Measurements from ENCODE around the gene CBLC. TPM values are rescaled to one million over a fixed set of nuclear protein-coding genes. Genes with fewer than 3 reads are reported as not detected.
"Not testable (repeated sequence)": the region's sequence is repeated elsewhere in the genome, so short reads cannot be mapped to it uniquely, and the experiment has no call there.

CBLC gene
- total RNA-seq, 1 donor: under 0.01 TPM

GRCh38 chr19:44765033-44765948 is 12.4 kb upstream of the CBLC start:
- peak; percentile 53 for DNase-seq (ENCODE audit: low read depth)
- TF ChIP-seq CTCF (IDR thresholded peaks at IDR 0.05; ENCODE audit: insufficient read depth, low read depth, low read length): no peak
- H3K4me3 ChIP-seq (ENCODE audit: low read depth, low read length): no peak overlapping the region

DNA sequence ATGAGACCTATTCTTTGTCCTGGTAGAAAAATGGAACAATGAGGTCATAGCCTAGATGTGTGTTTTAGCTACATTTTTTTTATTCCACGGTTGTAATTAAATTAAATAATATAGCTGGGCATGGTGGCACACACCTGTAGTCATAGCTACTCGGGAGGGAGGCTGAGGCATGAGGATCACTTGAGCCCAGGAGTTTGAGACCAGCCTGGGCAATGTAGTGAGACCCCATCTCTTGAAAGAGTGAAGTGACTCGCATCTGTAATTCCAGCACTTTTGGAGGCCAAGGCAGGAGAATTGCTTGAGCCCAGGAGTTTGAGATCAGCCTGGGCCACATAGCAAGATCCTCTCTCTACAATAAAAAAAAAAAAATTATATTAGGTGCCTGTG is 11.7 kb upstream of the CBLC start:
- no peak for DNase-seq (ENCODE audit: low read depth)
- TF ChIP-seq CTCF (IDR thresholded peaks at IDR 0.05; ENCODE audit: insufficient read depth, low read depth, low read length): no peak
- H3K4me3 ChIP-seq (ENCODE audit: low read depth, low read length): no peak overlapping the region

DNA sequence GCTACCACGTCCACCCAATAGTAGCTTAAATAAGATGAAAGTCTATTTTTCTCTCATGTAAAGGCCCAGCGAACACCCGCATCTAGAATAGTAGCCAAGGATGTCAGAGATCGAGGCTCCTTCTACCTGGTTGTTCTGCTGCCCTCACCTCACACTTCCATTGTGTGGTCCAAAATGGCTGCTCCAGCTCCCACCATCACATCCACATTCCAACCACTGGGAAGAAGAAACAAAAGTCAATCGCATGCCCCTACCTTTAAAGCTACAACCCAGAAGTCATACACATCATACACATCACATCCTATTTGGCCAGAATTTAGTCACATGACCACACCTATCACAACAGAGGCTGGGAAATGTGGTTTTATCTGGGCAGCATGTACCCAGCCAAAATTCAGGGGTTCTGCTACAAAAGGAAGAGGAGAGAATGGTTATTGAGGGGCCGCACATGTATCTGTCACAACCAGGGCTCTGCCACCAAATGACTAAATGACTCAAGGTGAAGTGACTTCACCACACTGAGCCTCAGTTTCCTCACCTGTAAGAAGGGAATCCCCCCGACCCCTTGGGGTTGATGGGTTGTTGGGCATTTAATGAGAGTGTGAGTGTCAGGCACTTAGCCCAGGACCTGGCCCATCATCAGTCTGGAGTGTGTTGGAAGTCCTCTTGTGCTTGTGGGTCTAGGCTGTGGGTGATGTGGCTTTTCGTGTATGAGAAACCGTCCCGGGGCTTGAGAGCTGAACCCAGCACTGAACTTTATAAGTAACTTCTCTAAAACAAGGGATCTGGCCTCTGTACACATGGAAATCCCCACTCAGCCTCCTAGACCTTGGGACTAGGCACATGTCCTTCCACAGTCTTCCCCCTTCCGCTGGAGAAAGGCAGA is 10.2 kb upstream of the CBLC start:
- H3K4me3 ChIP-seq (ENCODE audit: low read depth, low read length): no peak overlapping the region
- DNase-seq (ENCODE audit: low read depth): no peak
- no peak for TF ChIP-seq CTCF (IDR thresholded peaks at IDR 0.05; ENCODE audit: insufficient read depth, low read depth, low read length)

GRCh38 chr19:44770550-44771257 is 7.0 kb upstream of the CBLC start:
- peak; percentile 96 for DNase-seq (ENCODE audit: low read depth)
- peak; percentile 72 for TF ChIP-seq CTCF (IDR thresholded peaks at IDR 0.05; ENCODE audit: insufficient read depth, low read depth, low read length)
- no peak overlapping the region for H3K4me3 ChIP-seq (ENCODE audit: low read depth, low read length)

GRCh38 chr19:44772144-44772543 is 5.5 kb upstream of the CBLC start:
- H3K4me3 ChIP-seq (ENCODE audit: low read depth, low read length); DNase-seq (ENCODE audit: low read depth): not testable (repeated sequence)

- no peak for DNase-seq (ENCODE audit: low read depth)
- no peak for TF ChIP-seq CTCF (IDR thresholded peaks at IDR 0.05; ENCODE audit: insufficient read depth, low read depth, low read length)
- H3K4me3 ChIP-seq (ENCODE audit: low read depth, low read length): no peak overlapping the region
These were observed 4.7 kb upstream of the CBLC start for GRCh38 chr19:44772959-44773358.
